ENCODE measurements around the gene HMOX1.

Gene HMOX1

DNA sequence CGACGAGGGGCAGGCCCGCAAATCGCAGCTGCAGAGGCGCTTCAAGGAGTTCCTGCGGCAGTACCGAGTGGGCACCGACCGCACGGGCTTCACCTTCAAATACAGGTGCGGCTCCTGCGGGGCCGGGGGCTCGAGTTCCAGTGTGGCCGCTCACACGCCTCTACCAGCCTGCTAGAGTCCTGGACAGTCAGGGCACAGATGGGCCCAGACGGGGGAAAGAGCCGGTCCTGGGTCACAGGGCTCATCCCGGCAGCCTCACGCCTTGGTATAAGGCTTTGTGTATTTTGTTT lies 19.6 kb downstream of the HMOX1 start:
- in situ Hi-C loops (cut with MboI; ENCODE audit: low sequenced_read_pairs): no loop called here

- in situ Hi-C loops (cut with MboI; ENCODE audit: low sequenced_read_pairs): no loop called here
Measured at GRCh38 chr22:35401863-35402262, 21.0 kb downstream of the HMOX1 start.

DNA sequence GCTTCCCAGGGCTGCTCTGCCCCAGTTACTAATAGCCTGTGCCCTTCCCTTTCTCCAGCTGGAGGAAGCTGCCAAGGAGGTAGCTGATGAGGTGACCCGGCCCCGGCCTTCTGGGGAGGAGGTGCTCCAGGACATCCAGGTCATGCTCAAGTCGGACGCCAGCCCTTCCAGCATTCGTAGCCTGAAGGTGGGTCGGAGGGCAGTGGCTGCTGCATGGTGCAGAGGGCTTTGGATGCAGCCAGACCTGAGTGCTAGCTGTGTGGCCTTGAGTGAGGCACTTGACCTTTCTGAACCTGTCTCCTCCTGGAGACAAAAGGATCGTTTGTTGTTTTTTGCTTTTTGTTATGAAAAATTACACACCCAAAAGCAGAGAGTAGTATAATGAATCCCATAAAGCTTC lies 22.5 kb downstream of the HMOX1 start:
- in situ Hi-C loops (cut with MboI; ENCODE audit: low sequenced_read_pairs): no loop called here

DNA sequence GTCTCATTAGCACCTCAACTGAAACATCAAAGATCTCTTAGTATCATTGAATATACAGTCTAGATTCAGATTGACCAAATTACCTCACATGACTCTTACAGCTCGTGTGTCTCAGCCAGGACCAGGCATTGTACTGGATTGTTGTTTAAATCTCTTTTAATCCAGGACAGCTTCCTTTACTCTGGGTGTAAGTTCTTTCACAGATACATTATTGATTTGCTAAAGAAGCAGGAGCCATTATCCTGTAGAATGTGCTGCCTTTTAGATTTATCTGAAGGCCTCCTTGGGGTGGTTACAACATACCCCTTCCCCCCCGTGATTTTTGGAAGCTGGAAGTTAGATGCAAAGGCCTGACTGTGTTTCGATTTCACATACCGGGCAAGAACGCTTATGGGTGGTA lies 23.3 kb downstream of the HMOX1 start:
- in situ Hi-C loops (cut with MboI; ENCODE audit: low sequenced_read_pairs): no loop called here

GRCh38 chr22:35406443-35406842 lies 25.5 kb downstream of the HMOX1 start:
- in situ Hi-C loops (cut with MboI; ENCODE audit: low sequenced_read_pairs): no loop called here

DNA sequence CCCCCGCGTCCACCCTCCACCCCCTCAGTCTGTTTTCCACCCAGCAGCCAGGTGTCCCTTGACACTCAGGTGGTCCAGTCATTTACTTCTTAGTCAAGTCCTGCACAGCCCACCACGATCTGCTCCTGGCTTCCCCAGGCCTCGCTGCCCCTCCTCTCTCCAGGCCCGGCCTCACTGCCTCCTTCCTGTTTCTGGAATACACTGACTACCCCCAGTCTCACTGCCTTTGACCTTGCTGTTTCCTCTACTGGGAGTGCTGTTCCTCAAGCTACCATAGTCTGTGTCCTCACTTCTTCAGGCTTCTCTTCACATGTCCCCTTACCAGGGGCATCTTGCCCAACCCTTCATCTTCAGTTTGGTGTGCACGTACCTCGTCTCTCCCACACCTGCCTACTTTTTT lies 26.5 kb downstream of the HMOX1 start:
- in situ Hi-C loops (cut with MboI; ENCODE audit: low sequenced_read_pairs): no loop called here

DNA sequence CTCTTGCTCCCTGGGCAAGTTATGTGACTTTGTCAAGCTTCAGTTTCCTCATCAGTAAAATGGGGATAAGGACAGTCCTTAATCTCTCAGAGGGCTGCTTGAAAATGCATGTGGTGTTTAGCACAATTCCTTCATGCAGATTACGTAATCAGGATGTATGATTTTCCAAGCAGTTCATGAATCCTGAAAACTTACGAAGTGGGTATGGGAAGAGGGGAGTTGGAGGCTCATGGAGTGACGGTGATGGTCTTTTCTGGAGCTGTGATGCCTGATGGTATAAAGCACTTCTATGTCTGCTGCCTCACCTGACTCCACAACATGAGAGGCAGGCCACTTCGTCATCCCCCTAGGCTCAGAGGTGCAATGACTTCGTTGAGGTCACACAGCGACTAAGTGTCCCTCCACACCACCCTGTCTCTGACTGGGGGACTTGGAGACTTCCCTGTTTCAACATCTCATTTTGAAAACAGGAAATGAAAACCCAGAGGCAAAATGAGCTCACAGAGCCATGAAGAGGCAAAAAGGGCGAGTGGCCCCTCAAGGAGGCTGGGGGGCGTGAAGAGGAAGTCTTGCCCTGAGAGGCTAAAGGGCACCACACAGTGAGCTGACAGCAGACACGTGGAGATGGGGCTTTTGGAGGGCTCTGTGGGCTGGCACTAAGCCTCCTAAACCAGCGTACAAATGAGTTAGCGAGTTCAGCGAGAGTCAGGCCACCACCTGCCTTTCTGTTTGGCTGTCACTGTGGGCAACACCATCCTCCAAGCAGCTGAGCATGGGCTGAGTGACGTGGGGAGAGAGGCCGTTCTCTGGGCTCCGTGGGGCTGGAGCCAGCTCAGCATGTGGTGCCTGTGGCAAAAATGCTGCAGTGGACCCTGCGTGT lies 29.1 kb downstream of the HMOX1 start:
- in situ Hi-C loops (cut with MboI; ENCODE audit: low sequenced_read_pairs): no loop called here

DNA sequence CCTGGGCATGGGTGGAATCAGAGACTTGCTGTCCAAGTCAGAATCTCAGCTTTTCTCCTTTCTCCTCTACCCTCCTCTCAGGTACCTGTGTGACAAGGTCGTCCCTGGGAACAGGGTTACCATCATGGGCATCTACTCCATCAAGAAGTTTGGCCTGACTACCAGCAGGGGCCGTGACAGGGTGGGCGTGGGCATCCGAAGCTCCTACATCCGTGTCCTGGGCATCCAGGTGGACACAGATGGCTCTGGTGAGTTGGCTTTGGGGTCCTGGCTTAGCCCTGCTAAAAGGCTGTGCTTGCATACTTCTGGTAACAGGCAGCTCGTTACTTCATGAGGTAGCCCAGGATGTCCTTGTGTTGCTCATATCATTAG lies 29.8 kb downstream of the HMOX1 start:
- in situ Hi-C loops (cut with MboI; ENCODE audit: low sequenced_read_pairs): no loop called here

DNA sequence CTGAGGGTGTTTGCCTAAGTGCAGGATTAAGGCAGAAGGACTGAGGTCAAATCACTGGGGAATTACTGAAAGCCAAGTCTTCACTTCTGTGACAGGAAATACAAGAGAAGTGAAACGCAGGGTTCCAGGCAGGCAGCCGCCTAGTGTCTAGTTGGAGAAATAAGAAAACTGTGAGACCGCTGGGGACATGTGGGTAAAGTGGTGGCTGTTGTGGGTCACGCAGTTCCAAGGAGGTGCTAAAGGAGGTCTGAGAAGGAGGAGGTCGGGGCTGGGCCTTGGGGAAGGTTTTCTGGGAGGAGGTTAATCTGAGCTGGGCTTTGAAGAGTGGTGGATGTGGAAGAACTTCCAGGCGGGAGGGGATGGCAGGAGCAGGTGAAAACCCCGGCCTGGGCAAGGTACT lies 30.2 kb downstream of the HMOX1 start:
- in situ Hi-C loops (cut with MboI; ENCODE audit: low sequenced_read_pairs): no loop called here

DNA sequence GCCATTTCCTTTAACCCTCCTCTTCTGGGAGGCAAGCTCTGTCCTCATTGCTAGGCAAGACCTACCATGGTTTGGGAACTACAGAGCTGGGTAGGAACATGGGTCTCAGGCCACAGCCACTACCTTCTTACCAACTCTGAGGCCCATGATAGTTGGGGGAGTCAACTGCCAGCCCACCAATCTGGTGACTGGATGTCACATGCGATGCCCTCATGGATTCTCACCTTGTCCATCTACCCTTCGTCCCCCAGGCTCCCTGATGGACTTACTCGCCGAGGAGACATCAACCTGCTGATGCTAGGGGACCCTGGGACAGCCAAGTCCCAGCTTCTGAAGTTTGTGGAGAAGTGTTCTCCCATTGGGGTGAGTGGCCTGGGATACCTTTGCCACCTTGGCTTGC lies 32.7 kb downstream of the HMOX1 start:
- in situ Hi-C loops (cut with MboI; ENCODE audit: low sequenced_read_pairs): no loop called here

DNA sequence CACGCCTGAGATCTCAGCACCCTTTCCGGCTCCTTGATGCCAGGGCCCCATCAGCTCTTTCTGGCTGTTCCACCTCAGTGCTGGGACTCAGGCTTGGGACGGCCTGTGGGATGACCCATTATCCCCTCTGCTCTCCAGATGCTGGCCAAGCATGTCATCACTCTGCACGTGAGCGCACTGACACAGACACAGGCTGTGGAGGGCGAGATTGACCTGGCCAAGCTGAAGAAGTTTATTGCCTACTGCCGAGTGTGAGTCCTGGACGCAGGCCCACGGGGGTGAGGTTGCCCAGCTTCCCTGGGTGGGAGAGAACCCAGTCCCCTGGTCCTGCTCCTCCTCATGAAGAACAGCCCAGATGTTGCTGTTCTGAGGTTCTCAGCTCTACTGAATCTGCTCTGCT lies 36.7 kb downstream of the HMOX1 start:
- in situ Hi-C loops (cut with MboI; ENCODE audit: low sequenced_read_pairs): no loop called here

GRCh38 chr22:35418088-35418487 lies 37.2 kb downstream of the HMOX1 start:
- in situ Hi-C loops (cut with MboI; ENCODE audit: low sequenced_read_pairs): no loop called here

GRCh38 chr22:35418731-35419130 lies 37.8 kb downstream of the HMOX1 start:
- in situ Hi-C loops (cut with MboI; ENCODE audit: low sequenced_read_pairs): no loop called here

- in situ Hi-C loops (cut with MboI; ENCODE audit: low sequenced_read_pairs): no loop called here
Measured at GRCh38 chr22:35419756-35420155, 38.9 kb downstream of the HMOX1 start.

DNA sequence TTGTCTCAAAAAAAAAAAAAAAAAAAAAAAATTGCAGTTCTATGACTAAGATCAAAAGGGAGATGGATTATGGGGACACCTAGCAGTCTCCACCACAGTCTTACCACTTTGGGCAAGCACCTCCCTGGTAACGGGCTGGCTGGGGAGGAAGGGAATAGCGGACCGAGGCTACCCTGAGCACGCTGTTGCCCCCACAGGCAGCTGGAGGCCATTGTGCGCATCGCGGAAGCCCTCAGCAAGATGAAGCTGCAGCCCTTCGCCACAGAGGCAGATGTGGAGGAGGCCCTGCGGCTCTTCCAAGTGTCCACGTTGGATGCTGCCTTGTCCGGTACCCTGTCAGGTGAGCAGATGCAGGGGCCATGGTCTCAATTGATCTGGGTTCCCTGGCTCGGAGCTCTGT lies 40.2 kb downstream of the HMOX1 start:
- in situ Hi-C loops (cut with MboI; ENCODE audit: low sequenced_read_pairs): no loop called here

DNA sequence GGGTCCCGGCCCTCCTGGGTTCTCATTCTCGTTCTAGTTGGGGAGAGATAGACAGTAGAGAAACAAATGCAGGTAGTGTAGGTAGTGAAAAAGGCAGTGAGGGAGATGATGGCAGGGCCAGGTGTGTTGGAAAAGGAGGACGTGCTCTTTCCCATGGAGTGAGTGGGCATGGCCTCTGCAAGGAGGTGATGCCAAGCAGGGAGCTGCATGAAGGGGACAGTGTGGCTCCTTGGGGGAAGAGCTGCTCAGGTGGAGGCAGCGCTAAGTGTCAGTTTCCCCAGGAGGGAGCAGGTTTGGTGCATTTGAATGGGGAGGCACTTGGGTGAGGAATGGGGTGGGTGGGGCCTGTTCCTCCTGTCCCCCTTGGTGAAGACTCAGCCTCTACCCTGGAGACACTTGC lies 41.2 kb downstream of the HMOX1 start:
- in situ Hi-C loops (cut with MboI; ENCODE audit: low sequenced_read_pairs): no loop called here

DNA sequence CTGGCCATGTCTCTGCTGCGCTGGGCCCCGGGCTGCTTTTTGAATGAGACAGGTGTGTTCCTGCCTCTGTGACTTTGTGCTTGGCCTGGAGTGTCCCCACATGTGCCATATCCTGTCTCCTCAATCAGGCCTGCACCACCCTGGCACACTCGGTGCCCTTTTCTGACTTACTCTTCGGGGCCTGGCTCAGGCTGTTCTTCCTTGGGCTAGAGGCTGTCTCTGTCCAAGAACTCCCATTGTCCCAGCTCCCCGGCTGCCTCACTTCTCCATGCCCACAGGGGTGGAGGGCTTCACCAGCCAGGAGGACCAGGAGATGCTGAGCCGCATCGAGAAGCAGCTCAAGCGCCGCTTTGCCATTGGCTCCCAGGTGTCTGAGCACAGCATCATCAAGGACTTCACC lies 42.0 kb downstream of the HMOX1 start:
- in situ Hi-C loops (cut with MboI; ENCODE audit: low sequenced_read_pairs): no loop called here

GRCh38 chr22:35424081-35424480 lies 43.2 kb downstream of the HMOX1 start:
- in situ Hi-C loops (cut with MboI; ENCODE audit: low sequenced_read_pairs): no loop called here

DNA sequence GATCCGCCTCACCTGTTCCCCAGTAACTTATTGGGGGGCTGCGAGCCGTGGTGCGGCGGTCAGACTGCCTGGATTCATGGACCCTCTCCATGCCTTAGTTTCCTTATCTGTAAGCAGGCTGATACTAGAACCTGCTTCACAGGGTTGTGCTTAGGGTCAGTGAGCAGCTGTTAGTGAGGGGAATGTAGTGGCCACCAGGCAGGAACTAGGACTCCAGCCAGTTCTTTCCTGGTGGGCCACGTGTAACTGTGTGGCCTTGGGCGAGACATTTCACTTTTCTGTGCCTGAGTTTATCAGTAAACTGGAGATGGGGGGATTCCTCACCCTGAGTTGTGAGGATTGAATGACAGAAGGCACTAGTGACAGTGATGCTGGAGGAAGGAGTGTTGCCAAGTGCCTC lies 43.9 kb downstream of the HMOX1 start:
- in situ Hi-C loops (cut with MboI; ENCODE audit: low sequenced_read_pairs): no loop called here

DNA sequence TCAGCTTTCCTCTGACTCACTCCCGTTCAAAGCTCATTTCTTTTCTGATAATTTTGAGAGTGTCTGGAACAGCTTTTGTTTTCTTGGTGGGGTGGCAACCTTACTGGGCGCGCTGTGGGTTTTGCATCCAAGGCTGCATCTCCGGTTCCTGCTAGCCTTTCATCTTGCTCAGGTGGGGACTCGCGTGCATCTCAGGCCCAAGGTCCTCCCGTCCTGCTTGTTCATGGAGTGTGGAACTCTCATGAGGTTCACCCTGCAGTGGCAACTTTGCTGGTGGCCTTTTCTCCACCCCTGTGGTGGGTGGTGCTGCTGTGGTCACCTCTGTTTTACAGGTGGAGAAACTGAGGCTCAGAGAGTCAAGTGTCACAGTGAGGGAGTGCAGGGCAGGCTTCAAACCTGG lies 44.6 kb downstream of the HMOX1 start:
- in situ Hi-C loops (cut with MboI; ENCODE audit: low sequenced_read_pairs): no loop called here

- in situ Hi-C loops (cut with MboI; ENCODE audit: low sequenced_read_pairs): no loop called here
Measured at GRCh38 chr22:35425971-35426800, 45.3 kb downstream of the HMOX1 start.

GRCh38 chr22:35426801-35427140 lies 45.9 kb downstream of the HMOX1 start:
- in situ Hi-C loops (cut with MboI; ENCODE audit: low sequenced_read_pairs): no loop called here
